NCI-H748 (cell line): ENCODE data around the gene C11orf52.

Experiments
- DNase-seq: peaks from one replicate; lab custom pipeline; 2025; ENCODE audit not compliant: unreplicated experiment; lab: John Stamatoyannopoulos, UW

C11orf52 gene

DNA sequence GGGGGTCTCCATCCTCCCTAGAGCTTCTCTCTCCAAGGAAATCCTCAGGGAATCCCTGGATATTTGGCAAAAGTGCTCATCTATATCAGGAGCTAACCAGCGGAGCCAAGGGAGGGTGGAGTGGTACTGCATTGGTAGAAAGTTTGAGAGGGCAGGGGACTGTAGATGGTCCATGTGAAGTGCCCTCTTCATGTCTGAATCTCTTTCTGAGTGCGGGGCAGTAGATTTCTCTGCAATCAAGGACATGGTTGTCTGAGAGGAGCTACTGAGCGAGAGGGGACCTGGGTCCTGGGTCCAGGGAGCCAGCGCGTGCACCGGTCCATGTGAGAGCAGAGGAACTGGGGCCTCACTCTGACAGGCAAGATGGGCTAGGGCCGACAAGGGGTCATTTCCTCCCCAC, 19.1 kb downstream of the C11orf52 start:
- DNase-seq, result no peak

DNA sequence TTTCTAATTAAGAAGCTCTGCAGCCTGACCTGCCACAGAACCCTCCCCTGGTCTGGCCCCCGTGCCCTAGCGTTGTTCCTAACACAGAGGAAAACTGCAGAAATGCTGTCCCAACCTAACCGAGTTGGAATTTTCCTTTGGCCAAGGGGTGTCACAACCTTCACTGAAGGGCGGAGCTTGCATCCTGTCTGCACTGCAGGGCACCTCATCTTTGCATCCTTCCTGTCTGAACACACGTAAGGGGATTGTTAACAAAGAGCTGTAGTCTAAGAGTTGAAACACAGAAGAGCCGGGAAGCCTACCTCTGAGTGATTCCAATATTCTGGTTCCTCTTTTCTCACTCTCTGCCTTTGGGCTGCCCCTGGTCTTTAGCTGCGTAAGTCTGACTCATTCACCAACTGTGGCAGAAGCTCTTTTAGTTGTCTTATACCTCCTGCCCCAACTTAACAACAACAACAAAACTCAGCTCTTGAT, 20.0 kb downstream of the C11orf52 start:
- DNase-seq, result peak; percentile 15

DNA sequence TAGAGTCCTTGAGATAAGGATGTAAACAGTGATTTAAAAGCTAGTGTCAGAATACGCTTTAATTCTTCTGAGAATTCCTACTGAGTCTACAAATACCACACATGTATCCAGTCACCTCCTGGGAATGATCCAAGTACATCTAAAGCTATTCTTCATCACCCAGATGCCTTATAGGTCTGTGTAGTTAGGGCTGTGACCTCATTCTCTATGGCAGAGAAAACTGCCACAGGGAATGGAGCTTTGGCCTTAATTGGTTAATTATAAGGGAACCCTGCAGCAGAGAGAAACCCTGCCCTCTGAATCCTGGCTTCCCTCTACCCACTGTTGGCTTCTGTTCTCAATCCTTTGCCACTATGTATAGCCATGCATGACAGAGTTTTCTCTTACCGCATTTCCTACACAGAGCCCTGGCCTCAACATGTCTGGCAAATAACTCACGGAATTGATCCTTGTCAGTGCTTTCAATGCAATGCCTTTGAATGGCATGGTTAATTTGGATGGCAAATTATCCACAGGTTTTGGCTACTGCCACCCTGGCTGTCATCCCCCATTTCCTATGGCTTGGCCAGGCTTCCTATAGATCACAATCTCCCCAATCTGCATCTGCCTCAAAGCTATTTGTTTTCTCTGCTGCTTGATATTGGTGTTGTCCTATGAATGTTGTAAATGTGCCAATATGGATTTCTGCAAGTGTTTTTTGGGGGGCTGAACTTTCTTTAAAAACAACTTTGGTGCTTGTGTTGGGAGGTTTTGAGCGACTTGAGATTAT, 21.3 kb downstream of the C11orf52 start:
- no peak for DNase-seq

DNA sequence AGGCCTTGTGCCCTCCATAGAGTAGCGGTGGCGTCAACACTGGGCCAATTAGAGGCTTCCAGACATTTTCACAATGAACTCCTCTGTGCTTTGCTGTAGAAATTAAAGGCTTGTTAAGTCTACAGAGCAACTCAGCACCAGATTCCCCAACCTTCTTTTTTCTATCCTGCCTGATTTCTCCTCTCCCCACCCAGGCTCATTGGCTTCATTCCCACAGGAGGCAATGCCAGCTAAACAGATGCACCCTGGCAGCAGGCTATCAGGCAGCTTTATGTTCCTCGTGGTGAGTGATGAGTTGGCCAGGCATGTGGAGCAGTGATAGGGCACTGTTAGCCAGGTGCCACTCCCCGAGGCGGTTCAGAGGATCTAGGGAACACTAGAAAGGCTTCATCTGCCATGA, 23.2 kb downstream of the C11orf52 start:
- no peak for DNase-seq

DNA sequence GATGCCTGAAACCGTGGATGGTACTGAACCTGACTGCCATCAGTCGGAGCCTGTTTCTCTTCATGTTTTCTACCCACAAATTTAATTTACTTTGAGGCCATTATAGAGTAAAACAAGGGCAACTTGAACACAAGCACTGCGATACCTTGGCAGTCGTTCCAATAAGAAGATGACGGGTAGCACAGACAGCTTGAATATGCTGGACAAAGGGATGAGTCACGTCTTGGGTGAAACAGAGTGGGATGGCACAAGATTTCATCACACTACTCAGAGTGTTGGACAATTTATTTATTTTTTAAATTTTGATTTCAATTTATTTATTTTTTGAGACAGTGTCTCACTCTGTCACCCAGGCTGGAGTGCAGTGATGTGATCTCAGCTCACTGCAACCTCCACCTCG, 24.1 kb downstream of the C11orf52 start:
- no peak for DNase-seq

DNA sequence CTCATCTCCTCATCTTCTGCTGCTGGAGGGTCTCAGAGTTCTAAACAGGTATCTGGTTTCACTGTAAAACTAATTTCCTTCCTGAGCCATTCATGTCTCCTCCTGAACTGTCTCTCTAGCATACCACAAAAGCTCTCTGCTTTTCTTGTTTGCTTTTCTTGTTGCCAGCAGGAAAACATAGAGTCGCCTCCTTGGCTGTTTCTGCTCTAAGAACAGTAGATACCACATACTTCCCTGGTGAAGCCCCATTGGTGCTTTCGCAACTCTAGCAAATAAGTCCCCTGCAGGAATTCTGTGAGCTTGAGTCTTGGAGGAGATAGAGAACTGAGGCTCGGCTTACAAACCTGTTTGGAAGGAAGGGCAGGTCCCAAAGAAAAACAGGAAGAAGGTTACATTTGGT, 25.4 kb downstream of the C11orf52 start:
- DNase-seq, result no peak

DNA sequence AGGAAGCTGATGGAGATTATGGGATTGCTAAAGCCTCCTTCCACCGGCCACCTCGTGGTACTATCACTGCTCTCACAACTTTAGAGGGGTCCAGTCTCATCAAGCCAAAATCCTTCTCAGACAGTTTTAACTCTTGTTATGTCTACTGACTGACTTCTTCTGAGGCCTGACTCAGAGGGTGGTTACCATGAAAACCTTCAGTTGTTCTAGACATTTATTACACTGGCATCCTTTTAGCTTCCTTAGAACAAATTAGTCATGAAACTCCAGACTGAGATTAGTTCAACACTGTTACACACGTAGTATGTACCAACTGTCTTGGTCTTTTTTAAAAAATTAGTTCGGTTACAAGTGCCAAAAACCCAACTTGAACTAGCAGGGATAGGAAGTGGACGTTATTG, 25.9 kb downstream of the C11orf52 start:
- no peak for DNase-seq

DNA sequence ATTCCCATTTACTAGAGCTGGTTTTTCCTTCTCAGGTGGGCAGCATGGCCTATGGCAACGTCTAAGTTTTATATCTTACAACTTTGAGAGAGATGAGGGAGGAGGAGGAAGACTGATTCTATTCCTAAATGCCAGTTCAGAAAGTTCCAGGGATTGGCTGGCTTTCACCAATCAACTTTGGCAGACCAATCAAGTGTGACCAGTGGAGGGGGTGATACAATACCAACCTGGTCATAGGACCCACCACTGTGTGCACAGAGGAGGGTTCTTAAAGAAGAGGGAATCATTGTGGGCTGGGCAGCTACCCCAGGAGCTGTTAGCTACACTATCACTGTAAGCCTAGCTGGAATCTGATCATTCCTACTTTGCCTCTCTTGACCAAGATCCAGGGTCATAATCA, 26.5 kb downstream of the C11orf52 start:
- DNase-seq, result no peak

DNA sequence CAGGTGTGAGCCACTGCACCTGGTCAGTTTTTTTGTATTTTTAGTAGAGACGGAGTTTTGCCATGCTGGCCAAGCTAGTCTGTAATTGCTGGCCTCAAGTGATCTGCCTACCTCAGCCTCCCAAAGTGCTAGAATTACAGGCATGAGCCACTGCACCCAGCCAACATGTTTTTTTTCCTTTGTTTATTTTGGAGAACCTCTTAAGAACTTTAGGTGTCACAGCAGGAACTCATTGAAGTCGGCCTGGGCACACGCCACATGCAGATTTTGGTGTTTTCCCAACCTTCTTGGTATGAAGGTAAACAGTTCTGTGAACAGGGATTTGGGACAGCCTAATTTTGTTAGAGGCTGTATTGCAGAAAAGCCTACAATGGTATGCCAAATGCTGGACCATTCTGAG, 27.8 kb downstream of the C11orf52 start:
- no peak for DNase-seq

DNA sequence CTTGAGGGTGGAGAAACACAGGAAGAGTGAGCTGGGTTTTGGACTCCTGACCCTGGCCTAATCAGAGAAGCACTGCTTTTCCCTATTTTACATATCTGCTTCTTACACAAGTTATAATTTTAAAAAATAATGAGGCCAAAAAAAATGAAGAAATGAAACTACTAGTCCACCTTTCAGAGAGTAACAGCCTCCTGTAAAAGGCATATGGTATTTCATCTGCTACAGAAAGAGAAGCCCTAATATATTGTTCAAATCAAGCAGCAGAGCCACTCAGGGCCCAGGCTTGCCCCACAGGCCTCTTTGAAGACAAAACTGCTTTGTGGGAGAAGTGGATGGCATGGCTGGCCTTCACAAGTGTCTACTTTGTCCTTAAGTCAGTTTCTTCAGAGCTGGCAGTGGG, 28.4 kb downstream of the C11orf52 start:
- DNase-seq, result no peak

DNA sequence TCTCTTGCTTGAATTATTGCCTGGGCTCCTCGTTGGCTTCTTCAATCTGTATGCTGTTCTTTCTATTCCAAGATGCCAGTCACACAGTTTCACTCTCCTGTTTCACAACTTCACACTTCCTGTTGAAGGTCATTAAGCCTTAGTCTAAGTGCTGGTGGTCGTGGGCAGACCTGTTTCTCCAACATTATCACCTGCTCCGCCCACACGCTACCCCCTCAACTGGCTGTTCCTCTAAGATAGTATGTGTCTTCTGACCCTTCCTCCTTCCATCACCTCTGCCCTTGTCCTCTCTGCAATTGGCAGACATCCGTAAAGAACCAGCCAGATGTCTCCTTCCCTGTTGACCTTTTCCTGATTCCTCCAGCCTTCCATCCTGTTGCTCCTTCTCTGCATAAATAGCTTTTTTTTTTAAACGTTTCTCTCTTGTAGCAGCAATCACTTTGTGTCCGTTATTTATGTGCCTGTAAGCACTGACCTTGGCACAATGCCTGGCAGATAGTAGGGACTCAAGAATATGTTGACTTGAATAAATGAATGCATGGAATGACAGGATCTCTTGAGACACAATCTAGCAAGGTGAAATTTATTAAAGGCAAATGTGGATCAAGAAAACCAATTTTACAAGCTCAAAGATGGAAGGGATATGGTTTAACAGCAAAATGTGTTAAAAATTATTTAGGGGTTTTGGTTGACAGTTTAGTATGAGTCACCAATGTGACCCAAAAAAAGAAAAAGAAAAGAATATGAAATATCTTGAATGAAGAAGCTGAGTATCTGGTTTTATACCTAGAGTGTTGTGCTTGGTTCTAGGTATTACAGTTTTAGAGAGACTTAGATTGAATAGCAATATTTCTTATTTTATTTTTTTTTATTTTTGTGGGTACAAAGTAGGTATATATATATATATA, 31.1 kb downstream of the C11orf52 start:
- no peak for DNase-seq

DNA sequence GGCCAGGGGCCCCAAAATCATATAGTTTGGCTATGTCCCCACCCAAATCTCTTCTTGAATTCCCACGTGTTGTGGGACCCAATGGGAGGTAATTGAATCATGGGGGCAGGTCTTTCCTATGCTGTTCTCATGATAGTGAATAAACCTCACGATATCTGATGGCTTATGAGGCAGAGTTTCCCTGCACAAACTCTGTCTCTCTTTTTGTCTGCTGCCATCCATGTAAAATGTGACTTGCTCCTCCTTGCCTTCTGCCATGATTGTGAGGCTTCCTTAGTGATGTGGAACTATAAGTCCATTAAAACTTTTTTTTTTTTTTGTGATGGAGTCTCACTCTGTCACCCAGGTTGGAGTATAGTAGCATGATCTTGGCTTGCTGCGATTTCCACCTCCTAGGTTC, 32.9 kb downstream of the C11orf52 start:
- no peak for DNase-seq

DNA sequence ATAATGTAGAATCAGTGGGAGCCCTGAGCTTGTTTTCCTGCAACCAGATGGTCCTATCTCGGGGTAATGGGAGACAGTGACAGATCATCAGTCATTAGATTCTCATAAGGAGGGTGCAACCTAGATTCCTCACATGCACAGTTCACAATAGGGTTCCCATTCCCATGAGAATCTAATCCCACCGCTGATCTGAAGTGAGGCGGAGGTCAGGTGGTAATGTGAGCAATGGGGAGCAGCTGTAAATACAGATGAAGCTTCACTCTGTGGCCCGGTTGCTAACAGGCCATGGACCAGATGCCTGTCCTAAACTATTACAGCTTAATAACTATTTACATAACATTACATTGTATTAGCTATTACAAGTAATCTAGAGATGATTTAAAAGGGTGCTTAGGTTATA, 35.4 kb downstream of the C11orf52 start:
- no peak for DNase-seq

DNA sequence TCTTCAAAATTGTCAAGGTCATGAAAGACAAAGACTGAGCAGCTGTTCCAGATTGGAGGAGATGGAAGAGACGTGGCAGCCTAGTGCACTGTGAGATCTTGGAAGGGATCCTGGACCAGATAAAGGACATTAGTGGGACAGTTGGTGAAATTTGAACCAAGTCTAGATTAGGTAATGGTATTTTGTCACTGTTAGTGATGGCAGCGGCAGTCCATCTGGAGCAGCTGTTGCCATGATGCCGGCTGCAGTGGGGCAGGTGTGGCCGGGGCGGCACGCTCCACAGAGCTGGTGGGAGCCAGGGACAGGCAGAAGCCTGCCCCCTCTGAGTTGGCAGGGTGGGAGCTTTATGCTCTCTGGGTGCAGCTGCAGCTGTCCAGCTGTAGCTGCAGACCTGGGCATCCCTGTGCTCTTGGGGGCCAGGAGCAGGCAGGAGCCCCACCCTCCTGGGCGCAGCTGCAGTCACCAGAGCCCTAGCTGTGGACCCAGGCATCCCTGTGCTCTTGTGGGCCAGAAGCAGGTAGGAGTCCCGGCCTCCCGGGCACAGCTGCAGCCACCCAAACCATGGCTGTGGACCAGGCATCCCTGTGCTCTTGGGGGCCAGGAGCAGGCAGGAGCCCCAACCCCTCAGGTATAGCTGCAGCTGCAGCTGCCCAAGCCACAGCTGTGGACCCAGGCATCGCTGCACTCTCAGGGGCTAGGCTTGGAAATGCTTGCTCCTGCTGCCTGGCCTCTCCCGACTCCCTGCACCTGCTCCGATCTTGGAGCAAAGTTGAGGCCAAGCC, 39.1 kb downstream of the C11orf52 start:
- DNase-seq, result no peak

DNA sequence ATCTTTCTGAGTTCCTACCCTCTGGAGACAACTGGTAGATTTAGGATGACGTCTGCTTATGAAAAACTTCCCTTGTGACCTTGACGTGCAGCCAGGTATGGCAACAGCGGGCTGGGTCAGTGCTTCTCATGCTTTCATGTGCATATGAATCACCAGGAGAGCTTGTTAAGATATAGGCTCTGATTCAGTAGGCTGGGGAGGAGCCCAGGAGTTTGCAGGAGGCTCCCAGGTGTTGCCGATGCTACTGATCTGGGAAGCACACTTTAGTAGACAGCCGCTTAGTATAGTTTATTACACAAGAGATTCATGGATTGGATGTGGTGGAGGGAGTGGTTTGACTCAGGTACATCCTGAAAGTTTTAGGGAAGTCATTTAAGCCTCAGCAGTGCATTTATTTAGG, 42.2 kb downstream of the C11orf52 start:
- no peak for DNase-seq

DNA sequence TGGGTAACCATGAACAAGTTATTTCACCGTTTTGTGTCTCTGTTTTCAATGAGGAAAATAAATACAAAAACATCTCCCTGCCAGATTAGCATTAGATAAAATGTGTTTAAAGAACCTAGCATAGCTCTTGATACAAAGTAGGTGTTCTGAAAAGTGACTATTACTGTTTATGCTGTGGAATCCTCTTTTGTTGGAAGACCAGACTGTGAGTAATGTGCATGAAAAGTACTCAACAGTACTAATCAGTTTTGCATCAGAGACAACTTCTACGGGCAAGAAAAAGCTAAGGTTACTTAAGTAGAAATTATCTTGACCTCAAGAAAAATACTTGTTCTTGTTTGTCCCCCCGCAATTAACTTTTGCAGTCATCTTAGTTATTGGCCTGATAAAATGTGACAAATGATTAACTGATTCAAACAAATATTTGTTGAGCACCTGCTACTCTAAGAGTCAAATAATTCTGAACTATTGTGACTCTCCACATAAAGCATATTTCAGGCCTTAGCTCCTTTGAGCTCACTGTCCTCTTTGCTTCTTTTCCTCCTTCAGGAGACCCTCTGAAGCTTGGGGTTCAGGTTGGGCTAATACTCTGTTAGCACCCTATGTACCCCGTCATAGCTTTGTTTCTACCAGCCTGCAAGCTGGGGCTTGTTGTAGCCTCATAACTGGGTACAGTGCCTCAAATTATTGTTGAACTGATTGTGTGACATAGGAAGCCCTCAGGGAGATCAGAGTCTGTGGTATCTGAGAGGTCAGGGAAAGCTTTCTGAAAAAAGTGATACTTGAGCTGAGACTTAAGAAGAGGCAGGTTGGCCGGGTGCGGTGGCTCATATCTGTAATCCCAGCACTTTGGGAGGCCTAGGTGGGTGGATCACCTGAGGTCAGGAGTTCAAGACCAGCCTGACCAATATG, 42.9 kb downstream of the C11orf52 start:
- DNase-seq, result no peak

DNA sequence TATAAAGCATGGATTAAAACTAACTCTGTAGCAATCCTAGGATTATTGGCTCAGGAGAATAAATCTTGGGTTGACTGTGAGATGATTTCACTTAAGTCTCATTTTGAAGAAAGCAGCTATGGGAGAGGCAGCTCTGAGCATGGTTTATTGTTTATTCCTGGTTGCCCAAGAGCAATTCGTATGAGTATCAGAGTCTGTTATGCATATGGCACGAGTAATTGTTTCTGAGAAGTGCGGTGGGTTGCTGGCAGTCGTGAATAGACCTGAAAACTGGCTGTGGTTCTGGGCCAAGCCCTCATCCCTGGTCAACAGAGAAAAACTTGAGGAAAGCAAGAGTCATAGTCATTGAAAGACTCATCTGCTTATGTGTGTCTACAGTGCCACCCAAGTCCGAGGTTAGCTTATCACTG, 45.2 kb downstream of the C11orf52 start:
- no peak for DNase-seq

DNA sequence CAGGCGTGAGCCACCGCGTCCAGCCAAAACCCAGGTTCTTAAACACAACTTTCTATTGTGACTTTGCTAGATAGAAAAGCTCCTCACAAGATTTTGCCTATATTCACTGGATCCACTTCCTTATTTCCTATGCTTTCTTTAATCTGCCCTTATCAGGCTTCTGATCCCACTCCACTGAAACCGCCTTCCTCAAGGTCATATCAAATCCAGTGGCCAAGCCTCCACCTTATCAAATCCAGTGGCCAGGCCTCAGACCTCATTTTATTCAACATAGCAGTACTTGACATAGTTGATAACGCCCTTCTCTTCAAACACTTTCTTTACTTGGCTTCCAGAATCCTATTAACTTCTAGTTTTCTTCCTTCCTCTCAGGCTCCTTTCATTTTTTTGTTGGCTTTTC, 48.0 kb downstream of the C11orf52 start:
- DNase-seq, result no peak

DNA sequence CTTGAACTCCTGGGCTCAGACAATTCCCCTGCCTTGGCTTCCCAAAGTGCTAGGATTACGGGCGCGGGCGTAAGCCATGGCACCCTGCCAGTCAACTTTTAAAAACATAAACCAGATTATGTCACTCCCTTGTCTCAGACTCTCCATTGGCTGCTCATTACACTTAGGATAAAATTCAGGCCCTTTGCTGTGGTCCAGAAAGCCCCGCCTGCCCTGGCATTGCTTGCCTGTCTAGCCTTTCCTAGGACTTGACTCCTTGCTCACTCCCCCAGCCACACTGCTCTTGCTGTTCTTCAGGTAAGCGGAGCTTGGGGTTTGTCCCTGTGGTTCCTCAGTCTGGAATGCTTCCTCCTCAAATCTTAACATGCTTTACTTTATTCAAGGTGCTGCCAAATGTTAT, 48.9 kb downstream of the C11orf52 start:
- no peak for DNase-seq

DNA sequence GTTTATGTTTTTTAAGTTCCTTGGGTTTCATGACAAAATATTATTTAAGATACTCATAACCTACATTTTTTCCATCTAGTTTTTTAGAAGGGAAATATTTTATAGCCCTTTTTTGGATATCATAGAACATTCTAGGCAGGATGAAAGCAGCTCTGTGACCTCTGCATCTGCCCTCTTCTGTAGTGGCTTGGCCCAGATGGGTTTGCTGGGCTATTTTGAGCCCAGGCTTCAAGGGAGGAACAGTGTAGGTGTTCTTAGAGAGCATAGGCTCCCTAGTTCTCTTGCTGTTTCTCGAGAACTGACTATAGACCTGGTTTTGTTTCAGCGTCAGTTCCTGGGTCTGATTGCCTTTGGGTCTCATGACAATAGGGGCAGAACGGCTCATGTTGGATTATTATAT, 50.6 kb downstream of the C11orf52 start:
- no peak for DNase-seq
